ENCODE results near the gene B4GAT1.
A peak's percentile ranks its signal among the peaks of the same experiment; 100 is the strongest.
"Not testable (repeated sequence)": the region's sequence is repeated elsewhere in the genome, so short reads cannot be mapped to it uniquely, and the experiment has no call there.

Gene B4GAT1

DNA sequence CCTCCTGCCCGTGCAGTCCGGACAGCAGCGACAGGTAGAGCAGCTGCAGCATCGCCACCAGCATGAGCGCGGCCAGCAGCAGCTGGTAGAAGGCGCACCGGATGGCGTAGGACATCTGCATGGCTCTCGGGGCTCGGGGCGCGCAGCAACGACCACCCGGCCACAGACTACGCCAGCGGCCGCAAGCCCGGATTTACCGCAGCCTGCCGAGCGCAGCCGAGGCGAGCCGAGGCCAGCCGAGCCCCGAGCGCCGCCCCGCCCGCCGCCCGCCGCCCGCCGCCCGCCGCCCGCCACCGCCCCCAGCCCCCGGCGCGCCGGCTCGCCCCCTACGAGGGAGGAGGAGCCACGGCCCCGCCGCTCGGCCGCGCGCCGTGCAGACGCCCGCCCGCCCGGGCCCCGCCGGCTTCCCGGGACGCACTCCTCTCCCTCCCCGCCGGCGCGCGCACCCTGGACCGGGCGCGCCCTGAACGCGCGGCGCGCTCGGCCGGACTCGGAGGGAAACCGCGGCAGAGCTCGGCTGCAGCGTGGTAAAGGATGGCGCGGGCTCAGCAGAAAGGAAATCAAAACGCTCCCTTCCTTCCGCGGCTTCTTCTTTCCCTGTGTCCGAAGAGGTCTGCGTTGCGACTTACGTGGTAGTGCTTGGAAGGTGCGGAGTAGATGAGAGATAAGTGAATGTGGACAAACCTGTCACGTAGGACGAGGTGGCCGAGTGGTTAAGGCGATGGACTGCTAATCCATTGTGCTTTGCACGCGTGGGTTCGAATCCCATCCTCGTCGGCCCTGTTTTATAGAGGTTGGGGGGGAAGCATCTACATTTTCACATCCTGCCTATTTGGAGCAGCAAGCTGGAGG is at the start of gene B4GAT1:
Gene B4GAT1, minus strand, starts transcription at position 205 of the 852 bp plus-strand sequence. Its CDS starts 84 bp downstream, at position 121.
- DNase-seq = peak; percentile 88

DNA sequence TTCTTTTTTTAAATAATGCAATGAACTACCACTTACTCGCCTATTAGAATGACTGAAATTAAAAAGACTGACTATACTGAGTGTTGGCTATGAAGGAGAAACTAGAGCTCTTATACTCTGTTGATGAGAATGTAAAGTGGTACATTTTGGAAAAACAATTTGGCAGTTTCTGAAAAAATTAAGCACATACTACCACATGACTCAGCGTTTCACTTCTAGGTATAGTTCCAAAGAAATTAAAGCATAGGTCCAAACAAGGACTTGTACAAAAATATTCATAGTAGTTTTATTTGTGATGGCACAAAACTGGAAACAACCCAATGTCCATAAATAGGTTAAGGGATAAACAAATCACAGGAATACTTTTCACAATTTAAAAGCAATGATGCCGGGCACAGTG is 46.5 kb upstream of the B4GAT1 start:
- DNase-seq = no peak

DNA sequence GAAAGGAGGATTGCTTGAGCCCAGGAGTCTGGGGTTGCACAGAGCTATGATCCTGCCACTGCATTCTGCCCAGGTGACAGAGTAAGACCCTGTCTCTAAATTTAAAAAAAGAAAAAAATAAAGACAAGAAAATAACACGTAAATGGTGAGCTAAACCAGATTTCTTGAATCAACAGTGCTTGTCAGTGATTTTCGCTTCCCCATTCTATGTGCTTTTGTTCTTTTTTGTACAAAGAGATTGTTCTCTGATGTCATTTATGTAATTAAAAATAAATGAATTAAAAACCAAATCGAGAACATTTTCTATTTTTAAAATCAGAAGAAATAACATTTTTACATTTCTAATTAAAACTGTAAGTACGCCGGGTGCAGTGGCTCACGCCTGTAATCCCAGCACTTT is 43.9 kb upstream of the B4GAT1 start:
- DNase-seq = no peak

- DNase-seq = peak; percentile 78
Measured at GRCh38 chr11:66388780-66389386, 41.5 kb upstream of the B4GAT1 start.

- peak; percentile 83 for DNase-seq
Measured at GRCh38 chr11:66386171-66387069, 39.0 kb upstream of the B4GAT1 start.

GRCh38 chr11:66384316-66384715 is 36.9 kb upstream of the B4GAT1 start:
- not testable (repeated sequence) for DNase-seq

DNA sequence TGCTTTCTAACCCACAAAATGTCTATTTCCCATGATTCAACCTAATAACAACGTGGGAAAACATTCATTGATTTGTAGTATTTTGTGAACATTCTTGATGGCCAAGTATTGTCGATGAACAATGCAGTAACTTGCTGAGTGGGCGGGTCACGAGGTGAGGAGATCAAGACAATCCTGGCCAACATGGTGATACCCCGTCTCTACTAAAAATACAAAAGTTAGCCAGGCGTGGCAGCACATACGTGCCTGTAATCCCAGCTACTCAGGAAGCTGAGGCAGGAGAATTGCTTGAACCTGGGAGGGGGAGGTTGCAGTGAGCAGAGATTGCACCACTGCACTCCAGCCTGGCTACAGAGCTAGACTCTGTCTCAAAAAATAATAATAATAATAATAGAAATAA is 32.8 kb upstream of the B4GAT1 start:
- DNase-seq = not testable (repeated sequence)

GRCh38 chr11:66373690-66374287 is 26.4 kb upstream of the B4GAT1 start:
- DNase-seq = not testable (repeated sequence)

DNA sequence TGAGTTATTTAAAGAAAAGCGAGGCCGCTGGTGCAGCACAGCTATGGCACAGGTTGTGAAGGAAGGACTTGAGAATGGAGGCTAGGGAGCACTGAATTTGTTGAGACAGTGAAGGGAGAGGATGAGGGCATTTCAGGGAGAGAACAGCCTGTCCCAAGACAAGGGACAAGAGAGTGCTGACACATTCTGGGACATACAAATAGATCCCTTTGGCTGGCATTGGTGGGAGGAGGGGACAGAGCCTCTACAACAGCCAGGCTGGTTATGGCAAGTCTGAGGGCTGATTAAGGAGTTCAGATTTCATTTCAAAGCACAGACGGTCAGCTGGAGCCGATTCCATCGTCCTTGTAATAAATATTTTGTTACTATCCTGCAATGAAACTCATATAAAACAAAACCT is 25.8 kb upstream of the B4GAT1 start:
- no peak for DNase-seq

GRCh38 chr11:66371627-66372415 is 24.4 kb upstream of the B4GAT1 start, which contains the start of gene SLC29A2:
TSS of gene SLC29A2 (minus strand) at chr11:66371760. CDS start at chr11:66371591, 169 bp downstream.
- DNase-seq = peak; percentile 82

GRCh38 chr11:66369073-66369894 is 21.9 kb upstream of the B4GAT1 start:
- DNase-seq = no peak

- DNase-seq = no peak
Measured at GRCh38 chr11:66368484-66368883, 21.1 kb upstream of the B4GAT1 start.

GRCh38 chr11:66367561-66368312 is 20.3 kb upstream of the B4GAT1 start:
- DNase-seq = no peak

DNA sequence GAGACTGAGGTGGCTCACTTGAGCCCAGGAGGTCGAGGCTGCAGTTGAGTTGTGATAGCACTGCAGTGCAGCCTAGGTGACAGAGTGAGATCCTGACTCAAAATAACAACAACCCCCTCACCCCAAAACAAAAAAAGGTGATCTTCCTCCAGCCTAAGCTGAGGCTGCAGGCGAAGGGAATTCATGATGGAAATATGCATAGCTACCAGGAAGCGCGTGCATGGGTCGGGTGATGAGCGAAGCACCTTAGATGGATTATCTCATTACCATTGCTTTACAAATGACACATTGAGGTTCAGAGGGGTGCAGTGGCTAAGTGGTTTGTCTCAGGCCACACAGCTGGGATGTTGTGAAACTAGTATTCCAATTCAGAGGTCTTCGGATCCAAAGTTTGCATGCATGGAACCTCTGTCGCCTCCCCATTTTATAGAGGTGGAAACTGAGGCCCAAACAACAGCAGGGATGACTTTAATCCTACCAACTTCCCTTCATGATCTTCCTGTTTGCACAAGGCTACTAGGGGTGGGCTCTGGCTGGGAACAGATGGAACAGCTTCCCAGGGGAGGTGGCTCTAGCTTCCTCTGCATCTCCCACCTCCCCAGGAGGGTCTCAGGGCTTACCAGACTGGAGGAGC is 19.5 kb upstream of the B4GAT1 start:
- no peak for DNase-seq

DNA sequence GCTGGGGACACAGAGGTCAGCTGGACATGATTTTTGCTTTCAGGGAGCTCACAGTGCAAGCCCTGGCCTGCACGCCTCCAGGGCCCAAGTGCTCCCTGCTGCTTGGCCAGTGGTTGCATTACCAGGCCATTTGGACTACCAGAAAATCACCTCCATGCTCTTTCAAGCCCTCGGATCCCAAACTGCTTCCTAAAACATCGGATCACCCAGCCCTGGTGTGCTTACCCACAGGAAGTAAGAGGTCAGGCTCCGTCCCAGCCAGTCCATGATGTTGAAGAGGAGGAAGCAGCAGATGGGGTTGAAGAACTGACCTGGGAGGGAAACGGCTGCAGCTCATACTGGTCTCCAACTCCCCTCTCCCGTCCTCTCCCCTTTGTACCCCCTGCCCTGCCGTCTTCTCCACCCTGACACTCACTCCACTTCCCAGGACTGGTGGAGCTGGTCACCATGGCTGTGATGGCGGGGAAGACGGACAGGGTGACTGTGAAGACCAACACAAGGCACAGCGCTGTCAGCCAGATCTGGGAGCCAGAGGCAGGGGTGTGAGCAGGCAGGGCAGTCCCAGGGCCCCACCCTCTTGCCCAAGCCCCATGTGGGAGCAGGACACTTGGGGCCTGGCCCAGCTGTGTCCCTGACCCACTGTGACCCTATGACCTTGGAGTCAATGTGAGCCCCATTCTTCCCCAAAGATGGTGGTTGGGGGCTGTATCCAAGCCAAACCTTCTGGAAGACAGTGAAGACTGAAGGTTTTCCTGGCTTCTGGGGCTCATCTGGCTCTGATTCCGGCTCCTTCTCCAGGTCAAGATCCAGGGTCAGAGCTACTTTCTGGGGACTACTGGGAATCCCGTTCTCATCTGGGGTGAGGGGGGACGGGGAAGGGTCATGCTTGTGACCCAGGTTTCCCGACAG is 18.5 kb upstream of the B4GAT1 start:
- DNase-seq = no peak

- no peak for DNase-seq
Measured at GRCh38 chr11:66365166-66365565, 17.7 kb upstream of the B4GAT1 start.

DNA sequence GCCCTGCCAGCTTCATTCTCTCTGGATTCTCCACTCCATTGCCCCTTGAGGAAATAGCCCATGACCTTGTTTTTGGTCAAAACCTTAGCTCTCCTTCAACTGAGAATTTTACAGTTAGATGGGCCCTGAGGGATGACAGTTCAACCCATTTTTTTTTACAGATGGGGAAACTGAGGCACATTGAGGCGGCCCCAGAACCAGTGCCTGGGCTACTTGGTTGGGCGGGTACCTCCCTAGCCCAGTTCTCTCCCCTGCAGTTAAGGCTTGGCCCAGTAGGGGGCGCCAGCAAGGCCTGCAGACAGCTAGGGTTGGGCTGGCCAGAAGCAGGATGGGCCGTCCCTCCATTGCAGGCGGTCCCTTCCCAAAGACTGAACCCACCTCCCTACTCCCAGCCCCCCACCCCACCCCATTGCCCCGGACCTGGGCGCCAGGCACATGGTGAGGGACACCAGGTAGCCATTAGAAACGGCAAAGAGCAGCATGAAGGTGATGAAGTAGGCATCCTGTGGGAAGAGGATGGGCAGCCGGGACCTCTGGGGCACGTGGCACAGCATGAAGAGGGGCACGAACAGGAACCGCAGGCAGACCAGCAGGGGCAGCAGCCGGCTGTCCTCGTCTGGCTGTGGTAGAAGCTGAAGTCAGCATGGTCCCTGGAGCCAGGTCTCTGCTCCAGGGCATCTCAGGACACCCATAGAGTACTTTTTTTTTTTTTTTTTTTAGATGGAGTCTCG is 16.5 kb upstream of the B4GAT1 start:
- DNase-seq = peak; percentile 64

GRCh38 chr11:66363187-66363601 is 15.8 kb upstream of the B4GAT1 start:
- no peak for DNase-seq

Measured in CD4-positive, alpha-beta T cell treated with Interleukin-12 subunit alpha and Interleukin-12 subunit beta, for 1 hour (primary cell).